Measurements from ENCODE around the gene GRK4.

Gene GRK4

GRCh38 chr4:3041192-3042142, 78.1 kb downstream of the GRK4 start:
- Histone ChIP-seq H3K4me3 (replicated peaks; ENCODE audit: insufficient read depth, low read length) (no peak overlapping the region), H3K27ac (replicated peaks) (no peak overlapping the region), H3K27me3 (ENCODE audit: insufficient read depth, poor library complexity, severe bottlenecking) (no peaks in the 10 kb centered on the region)
- DNase-seq (ENCODE audit: low read depth in 1 of 2, low spot score in 1 of 2): peak in 1 of 2 experiments; percentile 68
- TF ChIP-seq, protein P1, sequence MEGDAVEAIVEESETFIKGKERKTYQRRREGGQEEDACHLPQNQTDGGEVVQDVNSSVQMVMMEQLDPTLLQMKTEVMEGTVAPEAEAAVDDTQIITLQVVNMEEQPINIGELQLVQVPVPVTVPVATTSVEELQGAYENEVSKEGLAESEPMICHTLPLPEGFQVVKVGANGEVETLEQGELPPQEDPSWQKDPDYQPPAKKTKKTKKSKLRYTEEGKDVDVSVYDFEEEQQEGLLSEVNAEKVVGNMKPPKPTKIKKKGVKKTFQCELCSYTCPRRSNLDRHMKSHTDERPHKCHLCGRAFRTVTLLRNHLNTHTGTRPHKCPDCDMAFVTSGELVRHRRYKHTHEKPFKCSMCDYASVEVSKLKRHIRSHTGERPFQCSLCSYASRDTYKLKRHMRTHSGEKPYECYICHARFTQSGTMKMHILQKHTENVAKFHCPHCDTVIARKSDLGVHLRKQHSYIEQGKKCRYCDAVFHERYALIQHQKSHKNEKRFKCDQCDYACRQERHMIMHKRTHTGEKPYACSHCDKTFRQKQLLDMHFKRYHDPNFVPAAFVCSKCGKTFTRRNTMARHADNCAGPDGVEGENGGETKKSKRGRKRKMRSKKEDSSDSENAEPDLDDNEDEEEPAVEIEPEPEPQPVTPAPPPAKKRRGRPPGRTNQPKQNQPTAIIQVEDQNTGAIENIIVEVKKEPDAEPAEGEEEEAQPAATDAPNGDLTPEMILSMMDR (IDR thresholded peaks at IDR 0.05; ENCODE audit: insufficient read depth, low read length): no peak
- TF ChIP-seq GABPA (IDR thresholded peaks at IDR 0.05; ENCODE audit: low read depth) (peak; percentile 43; the same call in 1 of the 2 replicates), SPI1 (IDR thresholded peaks at IDR 0.05; ENCODE audit: borderline replicate concordance, low read depth) (no peak), POLR2AphosphoS5 (IDR thresholded peaks at IDR 0.05; ENCODE audit: low read depth) (no peak)
- TF ChIP-seq, protein P2, sequence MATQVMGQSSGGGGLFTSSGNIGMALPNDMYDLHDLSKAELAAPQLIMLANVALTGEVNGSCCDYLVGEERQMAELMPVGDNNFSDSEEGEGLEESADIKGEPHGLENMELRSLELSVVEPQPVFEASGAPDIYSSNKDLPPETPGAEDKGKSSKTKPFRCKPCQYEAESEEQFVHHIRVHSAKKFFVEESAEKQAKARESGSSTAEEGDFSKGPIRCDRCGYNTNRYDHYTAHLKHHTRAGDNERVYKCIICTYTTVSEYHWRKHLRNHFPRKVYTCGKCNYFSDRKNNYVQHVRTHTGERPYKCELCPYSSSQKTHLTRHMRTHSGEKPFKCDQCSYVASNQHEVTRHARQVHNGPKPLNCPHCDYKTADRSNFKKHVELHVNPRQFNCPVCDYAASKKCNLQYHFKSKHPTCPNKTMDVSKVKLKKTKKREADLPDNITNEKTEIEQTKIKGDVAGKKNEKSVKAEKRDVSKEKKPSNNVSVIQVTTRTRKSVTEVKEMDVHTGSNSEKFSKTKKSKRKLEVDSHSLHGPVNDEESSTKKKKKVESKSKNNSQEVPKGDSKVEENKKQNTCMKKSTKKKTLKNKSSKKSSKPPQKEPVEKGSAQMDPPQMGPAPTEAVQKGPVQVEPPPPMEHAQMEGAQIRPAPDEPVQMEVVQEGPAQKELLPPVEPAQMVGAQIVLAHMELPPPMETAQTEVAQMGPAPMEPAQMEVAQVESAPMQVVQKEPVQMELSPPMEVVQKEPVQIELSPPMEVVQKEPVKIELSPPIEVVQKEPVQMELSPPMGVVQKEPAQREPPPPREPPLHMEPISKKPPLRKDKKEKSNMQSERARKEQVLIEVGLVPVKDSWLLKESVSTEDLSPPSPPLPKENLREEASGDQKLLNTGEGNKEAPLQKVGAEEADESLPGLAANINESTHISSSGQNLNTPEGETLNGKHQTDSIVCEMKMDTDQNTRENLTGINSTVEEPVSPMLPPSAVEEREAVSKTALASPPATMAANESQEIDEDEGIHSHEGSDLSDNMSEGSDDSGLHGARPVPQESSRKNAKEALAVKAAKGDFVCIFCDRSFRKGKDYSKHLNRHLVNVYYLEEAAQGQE (IDR thresholded peaks at IDR 0.05; ENCODE audit: insufficient replicate concordance, low read depth): no peak

- H3K4me3 ChIP-seq (replicated peaks; ENCODE audit: insufficient read depth, low read length): no peak overlapping the region
- no peak for DNase-seq (ENCODE audit: low read depth in 1 of 2, low spot score in 1 of 2)
- H3K27ac ChIP-seq (replicated peaks): no peak overlapping the region
- H3K27me3 ChIP-seq (ENCODE audit: insufficient read depth, poor library complexity, severe bottlenecking): no peaks in the 10 kb centered on the region
- TF ChIP-seq SPI1 (IDR thresholded peaks at IDR 0.05; ENCODE audit: borderline replicate concordance, low read depth): no peak
Measured at GRCh38 chr4:3042226-3042625, 78.9 kb downstream of the GRK4 start.

DNA sequence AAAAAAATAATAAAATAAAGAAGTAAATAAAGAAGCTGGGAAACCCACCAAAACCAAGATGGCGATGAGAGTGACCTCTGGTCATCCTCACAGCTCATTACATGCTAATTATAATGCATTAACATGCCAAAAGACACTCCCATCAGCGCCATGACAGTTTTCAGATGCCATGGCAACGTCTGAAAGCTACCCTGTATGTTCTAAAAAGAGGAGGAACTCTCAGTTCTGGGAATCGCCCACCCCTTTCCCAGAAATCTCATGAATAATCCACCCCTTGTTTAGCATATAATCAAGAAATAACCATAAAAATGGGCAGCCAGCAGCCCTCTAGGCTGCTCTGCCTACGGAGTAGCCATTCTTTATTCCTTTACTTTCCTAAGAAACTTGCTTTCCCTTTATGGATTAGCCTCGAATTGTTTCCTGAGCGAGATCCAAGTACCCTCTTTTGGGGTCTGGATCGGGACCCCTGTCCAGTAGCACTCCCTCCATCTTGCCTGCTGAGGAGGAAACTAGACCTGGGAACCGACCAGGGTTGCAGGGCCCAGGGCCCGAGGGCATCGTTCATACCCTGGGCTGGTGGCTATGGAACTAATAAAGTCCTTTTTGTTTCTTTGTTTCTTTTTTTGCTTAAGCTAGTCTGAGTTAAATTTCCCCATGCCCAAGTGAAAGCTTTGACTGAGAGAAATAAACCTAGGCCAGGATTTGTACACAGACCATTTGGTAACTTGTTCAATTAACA, 80.1 kb downstream of the GRK4 start:
- no peak for DNase-seq (ENCODE audit: low read depth in 1 of 2, low spot score in 1 of 2)
- Histone ChIP-seq H3K4me3 (replicated peaks; ENCODE audit: insufficient read depth, low read length) (no peak overlapping the region), H3K27me3 (ENCODE audit: insufficient read depth, poor library complexity, severe bottlenecking) (no peaks in the 10 kb centered on the region), H3K27ac (replicated peaks) (no peak overlapping the region)
- TF ChIP-seq POLR2AphosphoS5 (IDR thresholded peaks at IDR 0.05; ENCODE audit: low read depth) (no peak), GABPA (IDR thresholded peaks at IDR 0.05; ENCODE audit: low read depth) (no peak)

GRCh38 chr4:3044870-3045819, 81.8 kb downstream of the GRK4 start:
- DNase-seq (ENCODE audit: low read depth in 1 of 2, low spot score in 1 of 2): peak; percentile 64 to 93
- Histone ChIP-seq H3K4me3 (replicated peaks; ENCODE audit: insufficient read depth, low read length) (no peak overlapping the region), H3K27me3 (ENCODE audit: insufficient read depth, poor library complexity, severe bottlenecking) (no peaks in the 10 kb centered on the region), H3K27ac (replicated peaks) (peak overlapping the region; percentile 59)
- TF ChIP-seq, protein P1 (IDR thresholded peaks at IDR 0.05; ENCODE audit: insufficient read depth, low read length): no peak
- peak; percentile 67 for TF ChIP-seq POLR2AphosphoS5 (IDR thresholded peaks at IDR 0.05; ENCODE audit: low read depth)
- TF ChIP-seq SPI1 (IDR thresholded peaks at IDR 0.05; ENCODE audit: borderline replicate concordance, low read depth): peak; percentile 28; the same call in 1 of the 2 replicates

- DNase-seq (ENCODE audit: low read depth in 1 of 2, low spot score in 1 of 2): peak in 1 of 2 experiments; percentile 60
- no peak overlapping the region for H3K4me3 ChIP-seq (replicated peaks; ENCODE audit: insufficient read depth, low read length)
- no peaks in the 10 kb centered on the region for H3K27me3 ChIP-seq (ENCODE audit: insufficient read depth, poor library complexity, severe bottlenecking)
- no peak for TF ChIP-seq GABPA (IDR thresholded peaks at IDR 0.05; ENCODE audit: low read depth)
- TF ChIP-seq POLR2AphosphoS5 (IDR thresholded peaks at IDR 0.05; ENCODE audit: low read depth): no peak
- TF ChIP-seq SPI1 (IDR thresholded peaks at IDR 0.05; ENCODE audit: borderline replicate concordance, low read depth): peak; percentile 82
- TF ChIP-seq, protein P2 (IDR thresholded peaks at IDR 0.05; ENCODE audit: insufficient replicate concordance, low read depth): no peak
- TF ChIP-seq, protein P1 (IDR thresholded peaks at IDR 0.05; ENCODE audit: insufficient read depth, low read length): no peak
- H3K27ac ChIP-seq (replicated peaks): peak overlapping the region; percentile 59
Measured at GRCh38 chr4:3046162-3046561, 82.8 kb downstream of the GRK4 start.

Measured in HL-60 (cell line).